GM19035 (cell line): Measurements from ENCODE around the gene IPO11.
"Not testable (repeated sequence)": the region's sequence is repeated elsewhere in the genome, so short reads cannot be mapped to it uniquely, and the experiment has no call there.

Experiments
- ATAC-seq: cut with Tn5 transposase; IDR thresholded peaks from one replicate; pipeline ENCODE4 v1.9.1; 2021; ENCODE audit not compliant: unreplicated experiment

IPO11 gene

DNA sequence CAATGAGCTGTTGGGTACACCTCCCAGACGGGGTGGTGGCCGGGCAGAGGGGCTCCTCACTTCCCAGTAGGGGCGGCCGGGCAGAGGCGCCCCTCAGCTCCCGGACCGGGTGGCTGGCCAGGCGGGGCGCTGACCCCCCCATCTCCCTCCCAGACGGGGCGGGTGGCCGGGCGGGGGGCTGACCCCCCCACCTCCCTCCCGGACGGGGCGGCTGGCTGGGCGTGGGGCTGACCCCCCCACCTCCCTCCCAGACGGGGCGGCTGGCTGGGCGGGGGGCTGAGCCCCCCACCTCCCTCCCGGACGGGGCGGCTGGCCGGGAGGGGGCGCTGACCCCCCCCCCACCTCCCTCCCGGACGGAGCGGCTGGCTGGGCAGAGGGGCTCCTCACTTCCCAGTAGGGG lies 100.5 kb downstream of the IPO11 start:
- not testable (repeated sequence) for ATAC-seq

DNA sequence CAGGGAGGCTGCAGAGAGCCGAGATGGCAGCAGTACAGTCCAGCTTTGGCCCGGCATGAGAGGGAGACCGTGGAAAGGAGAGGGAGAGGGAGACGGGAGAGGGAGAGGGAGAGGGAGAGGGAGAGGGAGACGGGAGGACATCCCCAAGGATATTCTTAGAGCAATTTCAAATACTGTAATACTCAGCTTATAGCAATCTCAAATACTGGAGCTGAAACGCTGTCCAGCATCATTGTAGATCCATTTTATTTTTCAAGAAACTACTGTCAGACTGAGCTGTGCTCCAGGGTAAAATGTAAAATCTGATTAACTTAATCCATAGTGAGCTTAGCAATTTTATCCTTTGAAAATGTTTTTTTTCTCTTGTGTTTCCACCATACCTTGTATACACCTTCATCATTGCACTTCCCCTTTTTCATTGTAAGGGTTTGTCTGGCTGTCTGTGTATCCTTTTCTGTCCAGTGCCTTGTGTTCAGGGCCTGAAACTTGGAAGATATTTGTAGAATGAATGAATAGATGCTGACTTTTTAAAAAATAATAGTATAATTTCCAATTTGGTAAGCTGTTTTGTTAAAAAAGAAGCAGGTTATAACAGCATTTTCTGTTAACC lies 102.1 kb downstream of the IPO11 start:
- ATAC-seq: no peak

DNA sequence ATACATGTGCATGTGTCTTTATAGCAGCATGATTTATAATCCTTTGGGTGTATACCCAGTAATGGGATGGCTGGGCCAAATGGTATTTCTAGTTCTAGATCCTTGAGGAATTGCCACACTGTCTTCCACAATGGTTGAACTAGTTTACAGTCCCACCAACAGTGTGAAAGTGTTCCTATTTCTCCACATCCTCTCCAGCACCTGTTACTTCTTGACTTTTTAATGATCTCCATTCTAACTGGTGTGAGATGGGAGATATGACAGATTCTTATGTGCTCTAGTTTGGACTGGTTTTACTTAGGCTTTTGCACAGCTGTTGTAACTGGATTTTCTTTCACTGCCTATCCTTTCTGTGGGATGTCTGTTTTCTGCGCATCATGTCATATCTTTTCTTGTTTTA lies 108.2 kb downstream of the IPO11 start:
- ATAC-seq: not testable (repeated sequence)

GRCh38 chr5:62521319-62521718 lies 108.8 kb downstream of the IPO11 start:
- no peak for ATAC-seq

DNA sequence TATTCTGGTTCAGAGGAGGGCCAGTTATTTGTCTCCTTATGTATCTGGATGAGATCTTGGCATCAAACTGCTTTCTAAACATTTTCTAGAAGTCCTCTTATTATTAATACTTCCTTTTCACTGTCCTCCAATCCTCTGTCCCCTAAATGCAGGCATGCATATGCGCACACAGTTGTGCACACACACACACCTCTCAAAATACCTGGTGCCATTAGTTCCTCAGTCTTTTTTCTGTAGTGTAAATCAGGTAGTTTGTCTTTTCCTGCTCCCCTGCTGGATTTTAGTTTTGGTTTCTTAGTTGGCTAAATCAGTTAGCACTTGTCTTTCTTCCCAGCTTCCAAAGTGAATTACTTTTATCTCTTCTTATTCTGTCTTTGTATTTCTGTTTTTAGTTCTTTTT lies 110.2 kb downstream of the IPO11 start:
- no peak for ATAC-seq

- no peak for ATAC-seq
Measured at GRCh38 chr5:62533597-62533996, 121.0 kb downstream of the IPO11 start.

DNA sequence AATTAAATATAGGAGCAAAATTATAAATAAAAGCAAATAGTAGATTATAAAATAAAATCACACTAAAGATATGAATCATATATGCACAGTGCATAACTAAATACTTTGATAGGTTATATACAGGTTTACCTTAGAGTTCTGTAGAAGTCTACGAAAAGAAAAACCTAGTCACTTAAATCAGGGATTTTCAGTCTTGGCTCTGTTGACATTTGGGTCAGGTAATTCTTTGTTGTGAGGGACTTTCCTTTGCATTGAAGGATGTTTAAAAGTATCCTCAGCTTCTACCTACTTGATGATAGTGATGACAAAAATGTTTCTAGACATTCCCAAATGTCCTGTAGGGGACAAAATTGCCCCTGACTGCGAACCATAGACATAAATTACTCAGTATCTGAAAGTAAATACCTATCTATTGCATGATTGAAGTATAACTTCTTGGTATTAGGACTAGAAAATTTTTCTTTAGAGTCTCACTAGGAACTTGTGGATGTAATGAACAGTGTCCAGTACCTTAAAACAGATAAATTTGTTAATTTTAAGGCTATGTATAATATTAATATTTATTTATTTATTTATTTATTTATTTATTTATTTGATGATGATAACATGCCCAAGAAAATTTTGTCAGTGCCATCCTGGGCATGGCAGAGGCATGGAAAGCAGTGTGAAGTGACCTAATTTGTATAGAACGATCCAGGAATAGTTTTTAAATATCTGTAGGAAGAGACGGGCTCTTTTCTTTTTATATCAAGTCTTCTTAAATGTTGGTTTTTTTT lies 122.1 kb downstream of the IPO11 start:
- ATAC-seq: no peak

DNA sequence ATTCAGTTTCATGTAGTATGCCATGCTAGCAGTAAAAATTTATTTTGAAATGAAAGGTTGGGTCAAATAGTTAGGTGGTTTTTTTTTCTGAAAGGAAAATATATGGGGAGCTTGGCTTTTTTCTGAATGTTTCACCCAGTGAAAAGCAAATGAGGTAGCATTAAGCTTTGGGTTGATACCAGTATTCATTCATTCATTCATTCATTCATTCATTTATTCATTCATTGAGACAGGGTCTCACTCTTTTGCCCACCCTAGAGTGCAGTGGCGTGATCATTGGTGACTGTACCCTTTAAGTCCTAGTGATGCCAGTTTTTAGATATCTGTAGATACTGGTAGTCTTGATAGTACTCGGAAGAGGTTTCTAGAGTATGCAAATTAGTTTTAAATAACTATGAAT lies 123.7 kb downstream of the IPO11 start:
- no peak for ATAC-seq

DNA sequence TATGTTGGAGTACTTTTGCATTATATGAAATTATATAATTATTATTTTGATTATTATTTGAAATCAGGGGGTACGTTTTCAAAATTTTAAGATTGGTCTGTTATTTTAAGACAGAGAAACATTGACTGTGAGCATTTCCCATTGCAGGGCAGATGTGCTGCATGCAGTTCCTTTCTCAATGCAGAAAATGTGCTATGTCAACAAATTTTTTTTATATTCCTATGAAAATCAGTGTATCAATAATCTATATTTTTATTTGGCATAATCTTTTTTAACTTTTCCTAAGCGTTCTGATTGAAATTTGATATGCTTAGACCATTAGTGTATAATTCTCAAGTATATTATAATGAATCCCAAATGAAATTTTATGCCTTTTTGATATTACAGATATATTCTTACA lies 124.2 kb downstream of the IPO11 start:
- no peak for ATAC-seq

DNA sequence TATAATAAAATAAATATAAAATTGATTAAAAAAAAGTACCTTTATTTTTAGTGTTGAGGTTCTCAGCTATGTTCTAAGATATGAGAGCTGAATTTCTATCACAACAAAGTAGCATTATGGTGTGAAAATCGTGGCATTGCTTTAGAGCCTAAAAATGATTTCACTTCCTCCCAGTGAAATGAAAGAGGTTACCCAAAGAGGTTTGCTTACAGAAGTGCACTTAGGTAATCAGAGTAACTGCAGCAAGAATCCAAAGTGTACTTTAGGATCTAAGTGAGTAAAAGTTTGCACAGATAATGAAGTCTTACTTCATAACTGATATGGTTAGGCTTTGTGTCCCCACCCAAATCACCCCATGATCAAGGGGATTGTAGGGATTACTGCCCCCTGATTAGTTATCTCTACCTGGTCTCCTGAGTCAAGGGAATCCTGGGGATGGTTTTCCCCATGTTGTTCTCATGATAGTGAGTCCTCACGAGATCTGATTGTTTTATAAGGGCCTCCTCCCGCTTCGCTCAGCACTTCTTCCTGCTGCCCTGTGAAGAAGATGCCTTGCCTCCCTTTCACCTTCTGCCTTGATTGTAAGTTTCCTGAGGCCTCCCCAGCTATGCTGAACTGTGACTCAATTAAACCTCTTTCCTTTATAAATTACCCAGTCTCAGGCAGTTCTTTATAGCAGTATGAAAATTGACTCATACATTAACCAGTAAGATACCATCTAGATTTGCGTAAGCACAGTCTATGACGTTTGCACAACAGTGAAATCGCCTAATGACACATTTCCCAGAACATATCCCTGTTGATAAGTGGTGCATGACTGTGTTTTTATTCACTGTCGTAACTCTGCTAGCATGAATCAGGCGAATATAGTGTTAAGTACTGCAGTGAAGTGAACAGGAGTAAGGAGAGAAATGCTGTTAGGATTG lies 125.7 kb downstream of the IPO11 start:
- no peak for ATAC-seq

GRCh38 chr5:62542720-62543119 lies 130.2 kb downstream of the IPO11 start:
- no peak for ATAC-seq

- ATAC-seq: no peak
Measured at GRCh38 chr5:62547945-62548630, 135.5 kb downstream of the IPO11 start.

DNA sequence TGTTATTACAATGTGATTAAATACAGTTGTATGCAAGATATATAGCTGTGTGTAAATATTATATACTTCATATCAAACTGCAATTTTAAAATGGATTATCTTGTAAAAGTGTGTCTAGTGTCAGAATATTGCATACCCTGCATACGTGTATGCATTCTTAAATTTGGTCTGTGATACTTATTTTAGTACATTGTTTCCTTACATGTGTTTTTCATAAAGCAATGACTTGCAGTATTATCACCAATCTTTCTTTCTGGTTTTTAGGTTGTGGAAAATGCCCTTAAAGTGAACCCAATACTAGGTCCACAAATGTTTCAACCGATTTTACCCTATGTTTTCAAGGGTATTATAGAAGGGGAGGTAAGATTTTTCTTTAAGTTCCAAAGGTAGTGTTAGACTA lies 137.5 kb downstream of the IPO11 start:
- ATAC-seq: no peak

GRCh38 chr5:62555930-62556329 lies 143.4 kb downstream of the IPO11 start:
- no peak for ATAC-seq

GRCh38 chr5:62558941-62559340 lies 146.4 kb downstream of the IPO11 start:
- no peak for ATAC-seq

DNA sequence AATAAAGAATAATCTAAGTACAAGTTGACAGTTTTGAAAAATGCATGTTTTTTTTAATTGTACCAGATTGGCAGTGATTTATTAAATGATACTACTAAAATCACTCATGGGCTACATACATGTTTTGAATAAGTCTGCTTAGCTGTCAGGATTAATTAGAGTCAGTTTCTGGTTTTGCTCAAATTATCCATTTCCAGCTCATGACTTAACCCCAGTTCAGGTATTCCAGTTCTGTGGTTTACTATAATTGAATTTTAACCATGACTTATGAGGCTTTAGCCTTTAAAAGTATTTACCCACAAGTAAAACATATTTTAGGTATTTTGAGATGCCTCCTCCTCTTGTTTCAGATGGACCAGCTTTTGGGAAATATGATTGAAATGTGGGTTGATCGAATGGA lies 148.2 kb downstream of the IPO11 start:
- ATAC-seq: no peak

DNA sequence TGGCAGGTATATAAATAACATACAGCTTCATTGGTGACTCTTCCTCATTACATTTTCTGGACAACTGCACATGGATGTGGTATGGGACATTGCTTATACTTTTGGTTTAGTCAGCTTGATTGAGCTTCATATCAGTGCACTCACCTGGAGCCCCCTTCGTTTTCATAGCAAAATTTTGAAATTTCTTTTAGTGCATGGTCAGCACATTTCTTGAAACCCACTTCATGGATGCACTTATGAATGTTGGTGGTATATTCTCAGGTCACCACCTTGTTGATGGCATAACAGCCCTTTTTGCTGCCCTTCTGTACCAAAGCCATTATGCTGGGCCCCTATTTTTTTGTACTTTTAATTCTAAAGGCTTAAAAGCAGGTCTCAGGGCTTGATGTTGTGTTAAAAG lies 149.3 kb downstream of the IPO11 start:
- no peak for ATAC-seq

GRCh38 chr5:62562867-62563266 lies 150.3 kb downstream of the IPO11 start:
- no peak for ATAC-seq

DNA sequence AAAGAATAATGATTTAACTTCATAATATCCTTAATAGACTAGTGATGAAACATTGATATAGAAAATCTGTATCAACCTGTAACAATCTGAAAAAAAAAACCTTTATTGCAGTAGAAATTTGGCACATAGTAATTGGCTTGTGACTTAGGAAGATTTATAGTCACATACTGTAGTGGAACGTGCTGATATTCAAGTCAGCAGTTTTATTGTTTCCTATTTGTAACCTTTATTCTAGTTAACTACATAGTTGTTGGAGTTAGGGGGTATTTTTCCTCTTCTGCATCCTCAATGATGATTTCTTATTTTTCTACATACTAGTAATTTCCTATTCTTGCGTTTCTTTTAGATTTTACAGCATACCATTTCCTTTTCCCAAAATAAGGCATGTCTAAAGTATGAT lies 151.5 kb downstream of the IPO11 start:
- no peak for ATAC-seq

DNA sequence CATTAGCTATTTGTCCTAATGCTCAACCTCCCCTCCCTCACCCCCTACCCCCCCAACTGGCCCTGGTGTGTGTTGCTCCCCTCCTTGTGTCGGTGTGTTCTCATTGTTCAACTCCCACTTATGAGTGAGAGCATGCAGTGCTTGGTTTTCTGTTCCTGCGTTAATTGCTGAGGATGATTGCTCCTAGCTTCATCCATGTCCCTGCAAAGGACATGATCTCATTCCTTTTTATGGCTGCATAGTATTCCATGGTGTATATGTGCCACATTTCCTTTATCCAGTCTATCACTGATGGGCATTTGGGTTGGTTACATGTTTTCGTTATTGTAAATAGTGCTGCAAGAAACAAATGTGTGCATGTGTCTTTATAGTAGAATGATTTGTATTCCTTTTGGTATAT lies 153.2 kb downstream of the IPO11 start:
- ATAC-seq: not testable (repeated sequence)

DNA sequence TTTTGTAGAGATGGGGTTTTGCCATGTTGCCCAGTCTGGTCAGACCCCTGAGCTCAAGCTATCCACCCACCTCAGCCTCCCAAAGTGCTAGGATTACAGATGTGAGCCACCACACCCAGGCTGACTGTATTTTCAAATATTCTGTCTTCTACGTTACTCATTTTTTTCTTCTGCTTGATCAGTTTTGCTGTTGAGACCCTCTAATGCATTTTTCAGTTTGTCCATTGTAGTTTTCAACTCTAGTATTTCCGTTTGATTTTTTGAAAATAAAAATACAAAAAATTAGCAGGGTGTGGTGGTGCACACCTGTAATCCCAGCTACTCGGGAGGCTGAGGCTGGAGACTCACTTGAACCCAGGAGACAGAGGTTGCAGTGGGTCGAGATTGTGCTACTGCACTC lies 155.6 kb downstream of the IPO11 start:
- ATAC-seq: no peak
